Transverse colon (tissue), 4 donors: ENCODE results near the gene INSM2. TPM values are rescaled to one million over a fixed set of nuclear protein-coding genes. Genes with fewer than 3 reads are reported as not detected.

Experiments used
- DNase-seq: peaks from one replicate; pipeline ENCODE4 v3.0.0-alpha.2; 2019
- H3K27ac ChIP-seq, 4 donors: fragments of 200-600 bp; sonication (generic); 2 replicates each; pipeline ENCODE4 v1.5.1; 2016 to 2018; ENCODE audit warnings: inconsistent platforms in 4 of 4
- H3K27me3 ChIP-seq: fragments of 200-600 bp; sonication (generic); 2 replicates; pipeline ENCODE4 v1.5.1; 2017; ENCODE audit warnings: inconsistent platforms
- H3K36me3 ChIP-seq, 4 donors: fragments of 200-600 bp; sonication (generic); 2 replicates each; pipeline ENCODE4 v1.5.1; 2017 to 2019; ENCODE audit warnings: inconsistent platforms in 4 of 4
- H3K4me1 ChIP-seq, 4 donors: fragments of 200-600 bp; sonication (generic); 2 replicates each; pipeline ENCODE4 v1.5.1; 2017 to 2020; ENCODE audit warnings: inconsistent platforms in 4 of 4
- H3K4me3 ChIP-seq, 4 donors: fragments of 200-600 bp; sonication (generic); 1 replicate in 1 of 4; 2 replicates in 3 of 4; pipeline versions ENCODE4 v1.5.1 to v1.6.1; 2017 to 2019; ENCODE audit warnings: inconsistent platforms in 4 of 4
- H3K9me3 ChIP-seq, 2 donors: fragments of 200-600 bp; sonication (generic); 2 replicates each; pipeline ENCODE4 v1.5.1; 2017 to 2019; ENCODE audit warnings: inconsistent platforms in 2 of 2
- CTCF ChIP-seq, 5 experiments: fragments of 200-600 bp in 3 of 5; fragments of 450-650 bp in 2 of 5; sonication (generic) in 3 of 5; IDR thresholded peaks; 1 replicate in 2 of 5; 2 replicates in 3 of 5; pipeline ENCODE4 v1.5.1; 2016 to 2017; ENCODE audit warnings: antibody characterized with exemption in 5 of 5, inconsistent platforms in 3 of 5, mild to moderate bottlenecking in 2 of 5, moderate library complexity in 1 of 5
- EP300 ChIP-seq: sonication (generic); formaldehyde crosslinking; IDR thresholded peaks from one replicate; pipeline ENCODE4 v1.6.1; 2017; ENCODE audit warnings: antibody characterized with exemption, low read depth
- POLR2A ChIP-seq: fragments of 450-650 bp; IDR thresholded peaks from one replicate; pipeline ENCODE4 v1.6.1; 2016; ENCODE audit warnings: antibody characterized with exemption, mild to moderate bottlenecking, moderate library complexity
- POLR2AphosphoS5 ChIP-seq, 3 donors: sonication (generic); formaldehyde crosslinking; IDR thresholded peaks; one replicate each; pipeline ENCODE4 v1.6.1; 2016; ENCODE audit warnings: antibody characterized with exemption in 3 of 3
- WGBS, 2 donors: methylation state at CpG; one replicate each; pipeline ENCODE4 v1.1.5; 2018; ENCODE audit warnings: low coverage in 1 of 2; 5-methylcytosine and 5-hydroxymethylcytosine counted together
- in situ Hi-C, 4 donors: fragments of 200-750 bp; cut with MboI; loops; one replicate each; pipeline versions ENCODE4 v1.15.0 to v1.15.1; 2017; ENCODE audit warnings: low sequenced_read_pairs in 3 of 4, low pct_ligation_motif_present in 1 of 4, low pct_unique_long_range_greater_than_20kb in 1 of 4
- intact Hi-C: fragments of 100-400 bp; cut with DNase I; formaldehyde crosslinking; loops from one replicate; pipeline ENCODE4 v1.15.1; 2023; ENCODE audit warnings: low total_unique reads
- total RNA-seq, 4 donors: library from RNA; depleted of rRNA; stranded (reverse); fragments of >200 nt; gene quantifications; one replicate each; pipeline ENCODE4 v1.1.0, GENCODE V29; 2016

The INSM2 gene, protein sequence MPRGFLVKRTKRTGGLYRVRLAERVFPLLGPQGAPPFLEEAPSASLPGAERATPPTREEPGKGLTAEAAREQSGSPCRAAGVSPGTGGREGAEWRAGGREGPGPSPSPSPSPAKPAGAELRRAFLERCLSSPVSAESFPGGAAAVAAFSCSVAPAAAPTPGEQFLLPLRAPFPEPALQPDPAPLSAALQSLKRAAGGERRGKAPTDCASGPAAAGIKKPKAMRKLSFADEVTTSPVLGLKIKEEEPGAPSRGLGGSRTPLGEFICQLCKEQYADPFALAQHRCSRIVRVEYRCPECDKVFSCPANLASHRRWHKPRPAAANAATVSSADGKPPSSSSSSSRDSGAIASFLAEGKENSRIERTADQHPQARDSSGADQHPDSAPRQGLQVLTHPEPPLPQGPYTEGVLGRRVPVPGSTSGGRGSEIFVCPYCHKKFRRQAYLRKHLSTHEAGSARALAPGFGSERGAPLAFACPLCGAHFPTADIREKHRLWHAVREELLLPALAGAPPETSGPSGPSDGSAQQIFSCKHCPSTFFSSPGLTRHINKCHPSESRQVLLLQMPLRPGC
- total RNA-seq, result under 1 TPM in 1 of 4 donors, not detected in 3; 0.14 TPM

GRCh38 chr14:35533357-35534207 is at the start of gene INSM2:
INSM2 (plus strand) TSS chr14:35534164; CDS start chr14:35534253, 89 bp downstream.
- peak; percentile 67 for DNase-seq
- Histone ChIP-seq H3K36me3 (no peaks in the 10 kb centered on the region), H3K9me3 (no peaks in the 10 kb centered on the region), H3K4me3 (peak within 1 kb of the TSS; percentile 24 to 74 (median 42)), H3K27ac (no peak within 1 kb of the TSS), H3K4me1 (peaks cover 7 to 29% (median 25%) of the 10 kb centered on the region in 4 donors), H3K27me3 (peaks cover 81% of the 10 kb centered on the region)
- 3% methylated on average over 66 of the region's 100 CpGs; no CpG with 5 or more reads in 1 of the 2 donors for WGBS, 2 donors
- in situ Hi-C loops (no loop called here), intact Hi-C loops (no loop called here)
- TF ChIP-seq CTCF (IDR thresholded peaks at IDR 0.05) (no peak), EP300 (no peak), POLR2AphosphoS5 (IDR thresholded peaks at IDR 0.05) (no peak), POLR2A (no peak)

- no peak for TF ChIP-seq POLR2AphosphoS5 (IDR thresholded peaks at IDR 0.05)
- TF ChIP-seq POLR2A, result no peak
- no peak for TF ChIP-seq EP300
- no peak for TF ChIP-seq CTCF (IDR thresholded peaks at IDR 0.05)
- H3K4me1 ChIP-seq, result no peaks in the 10 kb centered on the region
- peaks cover 3 to 10% of the 10 kb centered on the region in 2 donors for H3K9me3 ChIP-seq
- H3K27ac ChIP-seq, result no peak overlapping the region
- H3K27me3 ChIP-seq, result no peaks in the 10 kb centered on the region
- in situ Hi-C loops (no loop called here), intact Hi-C loops (no loop called here)
- DNase-seq, result no peak
- no peak overlapping the region for H3K4me3 ChIP-seq
- H3K36me3 ChIP-seq, result no peaks in the 10 kb centered on the region
Measured at GRCh38 chr14:35492569-35493014, 41.4 kb upstream of the INSM2 start.

DNA sequence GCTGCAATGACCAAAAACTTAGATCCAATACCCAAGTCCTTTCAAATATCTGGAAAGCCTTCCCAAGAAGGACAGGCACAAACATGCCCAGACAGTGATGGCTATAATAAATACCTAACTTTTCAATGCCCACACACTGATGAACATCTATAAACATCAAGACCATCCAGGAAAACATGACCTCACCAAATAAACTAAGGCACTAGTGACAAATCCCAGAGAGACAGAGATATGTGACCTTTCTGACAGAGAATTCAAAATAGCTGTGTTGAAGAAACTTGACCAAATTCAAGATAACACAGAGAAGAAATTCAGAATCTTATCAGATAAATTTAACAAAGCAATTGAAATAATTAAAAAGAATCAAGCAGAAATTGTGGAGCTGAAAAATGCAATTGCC is 38.7 kb upstream of the INSM2 start:
- intact Hi-C loops, result no loop called here
- Histone ChIP-seq H3K27me3 (no peaks in the 10 kb centered on the region), H3K27ac (no peak overlapping the region), H3K36me3 (no peaks in the 10 kb centered on the region), H3K4me3 (no peak overlapping the region), H3K9me3 (peaks cover 3 to 10% of the 10 kb centered on the region in 2 donors), H3K4me1 (no peaks in the 10 kb centered on the region)
- DNase-seq, result no peak
- in situ Hi-C loops, result no loop called here
- TF ChIP-seq CTCF (IDR thresholded peaks at IDR 0.05), result no peak
- TF ChIP-seq POLR2AphosphoS5 (IDR thresholded peaks at IDR 0.05), result no peak
- no peak for TF ChIP-seq POLR2A
- no peak for TF ChIP-seq EP300

- DNase-seq, result no peak
- TF ChIP-seq POLR2A (no peak), POLR2AphosphoS5 (IDR thresholded peaks at IDR 0.05) (no peak), CTCF (IDR thresholded peaks at IDR 0.05) (no peak), EP300 (no peak)
- Histone ChIP-seq H3K9me3 (no peaks in the 10 kb centered on the region), H3K4me1 (no peaks in the 10 kb centered on the region), H3K27ac (no peak overlapping the region), H3K27me3 (peaks cover 5% of the 10 kb centered on the region), H3K36me3 (no peaks in the 10 kb centered on the region), H3K4me3 (no peak overlapping the region)
- in situ Hi-C loops, result no loop called here
- WGBS, 2 donors, result 90 to 95% methylated on average over 2 of the region's 2 CpGs
- intact Hi-C loops, result no loop called here
Measured at GRCh38 chr14:35499180-35499579, 34.8 kb upstream of the INSM2 start.
